ENCODE results near the gene ATP8A2.

The ATP8A2 gene

GRCh38 chr13:25473864-25474263 lies 102.1 kb downstream of the ATP8A2 start:
- DNase-seq (ENCODE audit: extremely low read depth, low read depth): no peak
- no peak for TF ChIP-seq CTCF (IDR thresholded peaks at IDR 0.05; ENCODE audit: low read depth, low read length)

- TF ChIP-seq CTCF (IDR thresholded peaks at IDR 0.05; ENCODE audit: low read depth, low read length): no peak
- DNase-seq (ENCODE audit: extremely low read depth, low read depth): no peak
Observed at GRCh38 chr13:25478186-25478585, 106.4 kb downstream of the ATP8A2 start.

GRCh38 chr13:25489238-25489637 lies 117.5 kb downstream of the ATP8A2 start:
- no peak for DNase-seq (ENCODE audit: extremely low read depth, low read depth)
- TF ChIP-seq CTCF (IDR thresholded peaks at IDR 0.05; ENCODE audit: low read depth, low read length): no peak

GRCh38 chr13:25490236-25490635 lies 118.5 kb downstream of the ATP8A2 start:
- no peak for DNase-seq (ENCODE audit: extremely low read depth, low read depth)
- TF ChIP-seq CTCF (IDR thresholded peaks at IDR 0.05; ENCODE audit: low read depth, low read length): no peak

- DNase-seq (ENCODE audit: extremely low read depth, low read depth): no peak
- no peak for TF ChIP-seq CTCF (IDR thresholded peaks at IDR 0.05; ENCODE audit: low read depth, low read length)
Observed at GRCh38 chr13:25493931-25494640, 122.3 kb downstream of the ATP8A2 start.

GRCh38 chr13:25494698-25495411 lies 123.1 kb downstream of the ATP8A2 start:
- DNase-seq (ENCODE audit: extremely low read depth, low read depth): no peak
- TF ChIP-seq CTCF (IDR thresholded peaks at IDR 0.05; ENCODE audit: low read depth, low read length): no peak

- no peak for DNase-seq (ENCODE audit: extremely low read depth, low read depth)
- TF ChIP-seq CTCF (IDR thresholded peaks at IDR 0.05; ENCODE audit: low read depth, low read length): no peak
Observed at GRCh38 chr13:25501231-25501630, 129.5 kb downstream of the ATP8A2 start.
